HEK293T (cell line): Measurements from ENCODE around the gene RHOC.

Source experiments
- ARNT ChIP-seq: fragments of 450-650 bp; IDR thresholded peaks from 2 replicates; pipeline ENCODE4 v1.6.1; 2017; ENCODE audit warnings: mild to moderate bottlenecking
- BHLHE40 ChIP-seq: fragments of 450-650 bp; IDR thresholded peaks from 2 replicates; pipeline ENCODE4 v1.6.1; 2016; ENCODE audit warnings: mild to moderate bottlenecking, moderate library complexity, borderline replicate concordance
- ELF4 ChIP-seq: fragments of 450-650 bp; IDR thresholded peaks from 2 replicates; pipeline ENCODE4 v1.6.1; 2017; ENCODE audit warnings: antibody characterized with exemption
- FOXA1 ChIP-seq: fragments of 450-650 bp; IDR thresholded peaks from 2 replicates; pipeline ENCODE4 v1.6.1; 2016; ENCODE audit warnings: mild to moderate bottlenecking
- FOXK2 ChIP-seq: fragments of 450-650 bp; IDR thresholded peaks from 2 replicates; pipeline ENCODE4 v1.6.1; 2016; ENCODE audit warnings: mild to moderate bottlenecking
- FOXM1 ChIP-seq: fragments of 450-650 bp; IDR thresholded peaks from 2 replicates; pipeline ENCODE4 v1.6.1; 2017; ENCODE audit warnings: mild to moderate bottlenecking, borderline replicate concordance
- HDGF ChIP-seq: fragments of 450-650 bp; IDR thresholded peaks from 2 replicates; pipeline ENCODE4 v1.6.1; 2017; ENCODE audit warnings: antibody characterized with exemption, borderline replicate concordance
- L3MBTL2 ChIP-seq: fragments of 450-650 bp; conservative IDR thresholded peaks from 2 replicates; pipeline ENCODE4 v1.6.1; 2016; ENCODE audit warnings: mild to moderate bottlenecking
- SP1 ChIP-seq: fragments of 450-650 bp; IDR thresholded peaks from 2 replicates; pipeline ENCODE4 v1.6.1; 2017
- ZNF384 ChIP-seq: fragments of 450-650 bp; IDR thresholded peaks from 2 replicates; pipeline ENCODE4 v1.6.1; 2016
- TF ChIP-seq, protein P1 (sequence below): fragments of 450-650 bp; IDR thresholded peaks from 2 replicates; pipeline ENCODE4 v1.6.1; 2016

DNA sequence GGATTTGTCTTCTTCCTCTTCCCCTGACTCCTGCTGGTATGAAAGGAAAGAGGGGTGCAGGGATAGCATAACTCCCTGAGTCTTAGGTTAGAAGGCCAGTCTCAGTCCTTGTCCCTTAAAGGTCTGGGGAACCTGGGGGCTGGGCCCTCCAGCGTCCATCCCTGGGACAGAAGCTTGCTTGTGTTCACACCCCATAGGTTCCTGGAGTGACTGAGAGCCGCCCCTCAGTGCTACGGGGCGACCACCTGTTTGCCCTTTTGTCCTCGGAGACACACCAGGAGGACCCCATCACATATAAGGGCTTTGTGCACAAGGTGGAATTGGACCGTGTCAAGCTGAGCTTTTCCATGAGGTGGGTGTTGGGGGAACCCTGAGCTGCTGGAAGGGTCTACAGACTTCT is 13.1 kb downstream of the RHOC start:
- TF ChIP-seq ELF4 (no peak), ZNF384 (no peak), FOXK2 (no peak), L3MBTL2 (no peak), HDGF (no peak), FOXM1 (no peak), ARNT (no peak), FOXA1 (no peak), BHLHE40 (no peak), SP1 (no peak)
- TF ChIP-seq, protein P1, sequence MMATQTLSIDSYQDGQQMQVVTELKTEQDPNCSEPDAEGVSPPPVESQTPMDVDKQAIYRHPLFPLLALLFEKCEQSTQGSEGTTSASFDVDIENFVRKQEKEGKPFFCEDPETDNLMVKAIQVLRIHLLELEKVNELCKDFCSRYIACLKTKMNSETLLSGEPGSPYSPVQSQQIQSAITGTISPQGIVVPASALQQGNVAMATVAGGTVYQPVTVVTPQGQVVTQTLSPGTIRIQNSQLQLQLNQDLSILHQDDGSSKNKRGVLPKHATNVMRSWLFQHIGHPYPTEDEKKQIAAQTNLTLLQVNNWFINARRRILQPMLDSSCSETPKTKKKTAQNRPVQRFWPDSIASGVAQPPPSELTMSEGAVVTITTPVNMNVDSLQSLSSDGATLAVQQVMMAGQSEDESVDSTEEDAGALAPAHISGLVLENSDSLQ = no peak
